Left lobe of liver (tissue), 2 donors: Measurements from ENCODE around the gene ACCS. TPM values are rescaled to one million over a fixed set of nuclear protein-coding genes. Genes with fewer than 3 reads are reported as not detected.

Experiments
- ATAC-seq: fragments of 200-7000 bp; cut with Tn5 transposase; one replicate; pipeline ENCODE4 v1.9.1; 2020; ENCODE audit warnings: mild to moderate bottlenecking, moderate library complexity
- DNase-seq: peaks from one replicate; pipeline ENCODE4 v3.0.0-alpha.2; 2020; ENCODE audit warnings: low spot score
- total RNA-seq: library from RNA; stranded (reverse); gene quantifications from one replicate; pipeline ENCODE4 v1.2.1, GENCODE V29; 2021
- donor health status: DM: no; HTN: no; CAD: no; lungs with moderate emphysema.
- donor health status: DM: no; HTN: yes; CAD: no.

Gene ACCS
- total RNA-seq, 1 donor from 2014 or later: 21.7 TPM

DNA sequence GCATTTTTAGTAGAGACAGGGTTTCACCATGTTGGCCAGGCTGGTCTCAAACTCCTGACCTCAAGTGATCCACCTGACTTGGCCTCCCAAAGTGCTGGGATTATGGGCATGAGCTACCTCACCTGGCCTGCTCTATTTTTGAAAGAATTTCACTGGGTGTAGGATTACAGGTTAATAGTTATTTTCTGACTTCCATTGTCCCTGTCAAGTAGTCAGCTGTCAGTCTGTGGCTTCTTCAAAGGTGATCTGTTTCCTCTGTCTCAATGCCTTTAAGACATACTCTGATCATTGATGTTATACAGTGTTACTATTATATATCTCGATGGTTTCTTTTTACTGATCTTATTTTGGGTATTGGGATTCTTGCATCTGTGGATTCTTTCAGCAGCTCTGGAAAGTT lies 19.3 kb downstream of the ACCS start:
- ATAC-seq (no peak), DNase-seq (no peak)

DNA sequence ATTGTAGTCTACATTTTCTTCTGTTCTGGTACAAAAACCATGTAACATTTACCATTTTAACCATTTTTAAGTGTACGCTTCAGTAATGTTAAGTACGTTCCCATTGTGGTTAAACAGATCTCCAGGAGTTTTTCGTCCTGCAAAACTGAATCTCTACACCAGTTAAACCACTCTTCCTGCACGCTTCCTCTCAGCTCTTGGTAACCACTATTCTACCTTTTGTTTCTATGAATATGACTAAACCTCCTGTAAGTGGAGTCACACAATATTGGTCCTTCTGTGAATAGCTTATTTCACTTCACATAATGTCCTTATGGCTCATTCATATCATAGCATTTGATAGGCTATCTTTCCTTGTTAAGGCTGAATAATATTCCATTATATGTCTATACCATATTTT lies 22.3 kb downstream of the ACCS start:
- no peak for ATAC-seq

DNA sequence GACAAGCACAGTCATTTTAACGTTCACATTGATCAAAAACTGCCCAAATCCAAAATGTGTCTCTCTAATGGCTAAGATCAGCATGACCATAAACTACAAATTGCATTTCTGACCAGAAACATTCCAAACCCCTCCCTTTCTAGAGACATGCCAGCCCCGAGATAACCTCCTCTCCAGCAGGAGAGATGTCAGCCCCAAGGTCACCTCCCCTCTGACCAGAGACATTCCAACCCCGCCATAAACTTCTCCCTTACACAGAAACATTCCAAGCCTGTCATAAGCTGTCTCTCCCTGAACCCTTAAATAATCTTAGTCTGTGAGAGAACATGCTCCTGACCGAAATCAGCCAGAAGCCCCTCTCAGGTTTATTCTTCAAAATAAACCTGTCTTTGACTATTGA lies 22.8 kb downstream of the ACCS start:
- DNase-seq (no peak), ATAC-seq (no peak)

More for the DNA sequence above, 22.3 kb downstream of the ACCS start:
- no peak for DNase-seq

DNA sequence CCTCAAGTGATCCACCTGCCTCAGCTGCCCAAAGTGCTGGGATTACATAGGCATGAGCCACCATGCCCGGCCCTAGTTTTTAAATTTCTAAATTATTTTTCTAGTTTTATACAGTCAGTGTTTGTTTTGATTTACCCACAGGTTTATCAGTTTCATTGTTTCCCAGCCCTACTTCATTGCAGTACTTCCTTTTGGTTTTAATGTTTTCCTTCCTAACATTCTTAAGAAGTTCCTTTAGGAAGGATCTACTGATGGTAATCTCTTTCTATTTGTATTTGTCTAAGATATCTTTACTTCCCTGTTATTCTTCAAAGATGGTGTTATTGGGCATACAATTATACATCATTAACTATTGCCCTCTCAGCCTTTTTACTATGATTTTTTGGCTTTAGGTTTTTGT lies 24.5 kb downstream of the ACCS start:
- DNase-seq: no peak
- ATAC-seq: no peak

DNA sequence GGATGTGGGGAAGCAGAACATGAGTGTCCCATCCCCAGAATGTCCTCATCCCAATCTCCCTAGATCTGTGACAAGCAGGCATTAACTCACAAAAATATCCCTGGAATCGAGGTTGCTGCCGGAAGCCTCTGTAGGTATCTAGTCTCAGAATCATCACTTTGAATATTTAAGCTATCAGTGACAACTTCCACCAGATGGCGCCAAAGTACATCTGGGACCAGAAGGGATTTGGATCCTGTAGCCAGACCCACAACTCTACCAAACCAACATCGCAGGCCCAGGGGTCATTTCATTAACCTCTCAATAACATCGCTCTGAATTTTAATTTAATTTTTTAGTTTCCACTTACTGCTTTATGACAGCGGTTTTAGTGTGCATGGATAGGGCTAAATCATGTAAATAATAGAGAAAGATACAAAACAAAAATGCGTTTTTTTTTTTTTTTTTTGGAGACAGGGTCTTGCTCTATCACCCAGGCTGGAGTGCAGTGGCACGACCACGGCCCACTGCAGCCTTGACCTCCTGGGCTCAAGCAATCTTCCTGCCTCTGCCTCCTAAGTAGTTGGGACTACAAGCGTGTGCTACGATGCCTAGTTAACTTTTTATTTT lies 28.3 kb downstream of the ACCS start:
- DNase-seq: peak; percentile 78
- peak; percentile 75 for ATAC-seq

GRCh38 chr11:44095506-44096359 lies 29.7 kb downstream of the ACCS start, which contains the start of gene EXT2:
TSS of gene EXT2 (plus strand) at chr11:44095678. CDS start at chr11:44107713, 12,035 bp downstream.
- ATAC-seq (peak; percentile 97), DNase-seq (peak; percentile 93)

GRCh38 chr11:44096360-44097185 lies 30.5 kb downstream of the ACCS start:
- ATAC-seq (peak; percentile 5), DNase-seq (no peak)

- DNase-seq (no peak), ATAC-seq (no peak)
Measured at GRCh38 chr11:44097821-44098220, 31.8 kb downstream of the ACCS start.

DNA sequence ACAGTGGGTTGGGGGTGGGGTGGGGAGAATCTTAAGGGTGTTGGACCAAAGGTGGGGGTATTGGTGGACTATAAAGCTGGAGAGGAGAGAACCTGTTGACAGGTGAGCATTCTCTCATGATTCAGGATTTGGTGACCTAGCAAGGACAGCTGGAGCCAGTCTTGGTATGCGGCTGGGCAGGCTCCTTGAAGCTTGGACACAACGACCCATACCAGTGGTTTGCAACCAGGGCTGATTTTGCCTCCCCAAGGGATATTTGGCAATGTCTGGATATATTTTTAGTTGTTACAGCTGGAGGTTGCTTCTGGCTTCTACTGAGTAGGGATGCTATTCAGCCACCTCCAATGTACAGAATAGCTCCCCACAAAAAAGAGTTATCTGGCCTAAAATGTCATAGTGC lies 35.0 kb downstream of the ACCS start:
- no peak for ATAC-seq

DNA sequence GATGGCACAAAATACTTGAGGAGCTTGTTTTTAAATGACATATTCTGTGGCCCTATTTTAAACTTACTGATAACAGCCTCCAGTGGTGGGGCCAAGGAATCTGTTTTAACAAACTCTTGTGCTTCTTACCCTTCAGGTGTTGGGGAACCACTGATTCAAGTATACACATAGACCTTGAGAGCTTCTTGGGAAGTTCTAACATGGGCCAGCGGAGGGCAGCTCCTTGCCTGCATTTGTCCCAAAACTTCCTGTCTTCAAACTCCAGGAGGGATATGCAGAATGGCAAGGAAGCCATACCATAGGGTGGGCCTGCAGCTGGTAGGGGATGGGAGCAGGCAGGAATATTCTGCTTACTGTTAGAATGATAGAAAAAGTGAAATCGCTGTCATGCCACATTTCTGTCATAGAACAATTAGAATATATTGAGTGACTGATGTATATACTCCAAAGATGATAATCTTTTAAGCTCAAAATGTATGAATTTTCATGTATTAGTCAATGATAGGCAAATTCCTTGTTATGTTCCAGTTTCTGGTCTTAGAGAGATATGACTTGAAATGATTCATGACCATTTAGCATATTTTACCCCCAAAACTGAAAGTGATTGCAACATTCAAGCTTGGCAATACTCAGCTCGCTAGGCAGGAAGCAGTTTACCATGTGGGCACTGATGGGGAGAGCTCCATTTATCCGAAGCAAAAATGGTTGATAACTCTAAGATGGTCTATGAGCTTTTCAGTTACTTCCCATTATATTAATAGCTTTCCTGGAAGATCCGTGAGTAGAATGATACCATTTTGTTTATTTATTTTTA lies 38.6 kb downstream of the ACCS start:
- ATAC-seq (no peak), DNase-seq (no peak)

More for the DNA sequence above, 35.0 kb downstream of the ACCS start:
- no peak for DNase-seq

DNA sequence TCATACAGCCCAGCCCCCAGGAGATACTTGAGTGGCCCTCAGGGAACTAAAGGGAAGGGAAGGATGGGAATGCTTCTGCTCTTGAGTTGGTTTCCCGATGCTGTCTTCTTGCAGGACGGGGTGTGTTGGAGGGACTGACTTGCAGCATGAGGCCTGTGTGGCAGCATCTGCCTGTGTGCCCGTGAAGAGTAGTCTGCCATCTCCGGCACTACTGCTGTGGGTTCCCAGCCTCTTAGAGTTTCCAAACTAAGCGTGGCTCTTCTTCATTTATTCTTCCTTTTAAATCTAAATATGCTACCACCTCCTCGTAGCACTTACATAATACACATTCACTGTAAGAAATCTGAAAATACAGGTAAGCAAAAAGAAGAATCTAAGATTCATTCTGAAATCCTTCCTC lies 42.2 kb downstream of the ACCS start:
- DNase-seq: no peak
- no peak for ATAC-seq

DNA sequence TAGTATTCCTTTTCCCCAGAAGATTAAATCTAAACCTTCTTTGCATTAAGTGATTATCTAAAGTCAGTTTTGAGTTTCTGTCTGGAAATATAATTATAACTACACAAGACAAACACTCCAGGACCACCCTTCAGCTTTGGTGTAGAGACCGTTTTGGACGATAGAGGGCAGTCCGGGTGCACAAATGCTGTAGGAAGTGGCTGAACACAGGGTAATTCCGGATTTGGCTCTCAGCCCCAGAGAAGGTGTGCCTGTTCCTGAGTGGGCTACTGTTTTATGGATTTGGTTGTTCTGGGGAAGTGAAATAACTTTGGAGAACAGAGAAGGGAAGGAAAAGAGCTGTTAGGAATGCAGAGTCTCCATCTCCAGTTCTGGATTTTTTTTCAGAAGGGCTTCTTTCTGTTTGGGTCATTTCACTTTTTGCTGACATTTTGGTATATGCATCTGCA lies 44.2 kb downstream of the ACCS start:
- peak; percentile 93 for ATAC-seq

DNA sequence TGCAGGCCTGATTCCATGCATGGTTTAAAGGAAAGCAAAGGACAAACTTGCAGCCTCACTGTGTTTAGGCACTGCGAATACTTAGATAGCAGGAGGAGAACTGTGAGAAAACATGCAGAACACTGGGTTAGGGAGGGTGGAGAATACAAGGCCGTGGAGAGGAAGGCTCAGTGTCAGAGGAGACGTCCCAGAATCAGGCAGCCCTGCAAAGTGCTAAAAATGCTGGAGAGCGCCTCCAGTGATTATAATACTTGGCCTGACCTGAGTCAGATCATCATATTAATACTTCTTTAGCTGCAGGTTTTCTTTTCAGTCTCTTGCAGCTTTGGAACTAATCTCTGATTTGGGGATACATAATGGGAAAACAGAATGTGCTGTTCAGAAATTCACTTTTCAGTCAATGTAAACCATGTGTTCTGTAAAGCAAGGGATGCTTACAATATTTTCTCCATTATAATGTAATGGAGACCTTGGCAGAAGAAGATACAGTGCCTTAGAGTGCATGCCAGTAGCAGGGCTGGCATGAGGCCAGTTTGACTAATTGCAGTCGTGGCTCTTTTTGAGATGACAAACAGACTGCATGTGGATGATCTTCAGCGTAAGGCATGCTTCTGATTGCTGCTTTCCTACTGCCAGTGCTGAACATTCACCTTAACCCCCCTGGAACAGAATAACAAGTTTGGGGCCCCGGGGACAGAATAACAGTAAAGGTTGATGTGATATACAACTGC lies 46.2 kb downstream of the ACCS start:
- DNase-seq: no peak
- no peak for ATAC-seq

More for the DNA sequence above, 44.2 kb downstream of the ACCS start:
- DNase-seq: peak; percentile 48

DNA sequence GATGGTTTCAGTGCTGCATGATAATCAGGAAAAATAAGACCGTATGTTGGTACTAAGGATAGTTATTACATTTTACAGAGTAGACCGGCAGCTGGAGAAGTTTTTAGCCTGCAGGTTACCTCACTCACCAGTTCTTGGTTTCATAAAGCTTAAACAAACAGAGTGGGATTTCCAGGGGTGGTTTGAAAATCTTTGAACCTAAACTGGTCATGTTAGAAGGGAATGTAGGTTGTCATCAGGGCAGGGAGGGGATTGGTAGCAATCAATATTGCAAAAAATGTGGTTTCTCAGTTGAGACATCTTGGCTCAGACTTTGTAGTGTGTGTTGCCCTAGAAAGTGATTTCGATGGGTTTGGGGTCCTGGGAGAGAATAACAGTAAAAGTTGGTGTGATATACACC lies 46.9 kb downstream of the ACCS start:
- ATAC-seq: no peak
- no peak for DNase-seq

- ATAC-seq (no peak), DNase-seq (no peak)
Measured at GRCh38 chr11:44113572-44113971, 47.5 kb downstream of the ACCS start.

DNA sequence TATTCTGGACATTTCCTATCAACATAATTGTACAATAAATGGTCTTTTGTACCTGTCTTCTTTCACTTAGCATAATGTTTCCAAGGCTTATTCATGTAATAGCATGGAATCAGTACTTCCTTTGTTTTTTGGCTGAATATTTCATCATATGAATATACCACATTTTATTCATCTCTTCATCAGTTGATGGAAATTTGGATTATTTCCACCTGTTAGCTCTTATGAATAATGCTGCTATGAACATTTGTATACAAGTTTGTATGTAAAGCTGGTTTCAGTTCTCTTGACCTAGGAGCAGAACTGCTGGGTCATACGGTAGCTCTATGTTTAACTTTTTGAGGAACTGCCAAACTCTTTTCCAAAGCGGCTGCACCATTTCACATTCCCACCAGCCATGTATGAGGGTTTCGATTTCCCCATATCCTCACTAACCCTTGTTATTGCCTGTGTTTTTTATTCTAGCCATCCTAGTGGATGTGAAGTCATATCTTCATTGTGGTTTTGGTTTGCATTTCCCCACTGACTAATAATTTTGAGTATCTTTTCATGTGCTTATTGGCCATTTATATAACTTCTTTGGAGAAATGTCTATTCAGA lies 50.3 kb downstream of the ACCS start:
- no peak for DNase-seq
- no peak for ATAC-seq

DNA sequence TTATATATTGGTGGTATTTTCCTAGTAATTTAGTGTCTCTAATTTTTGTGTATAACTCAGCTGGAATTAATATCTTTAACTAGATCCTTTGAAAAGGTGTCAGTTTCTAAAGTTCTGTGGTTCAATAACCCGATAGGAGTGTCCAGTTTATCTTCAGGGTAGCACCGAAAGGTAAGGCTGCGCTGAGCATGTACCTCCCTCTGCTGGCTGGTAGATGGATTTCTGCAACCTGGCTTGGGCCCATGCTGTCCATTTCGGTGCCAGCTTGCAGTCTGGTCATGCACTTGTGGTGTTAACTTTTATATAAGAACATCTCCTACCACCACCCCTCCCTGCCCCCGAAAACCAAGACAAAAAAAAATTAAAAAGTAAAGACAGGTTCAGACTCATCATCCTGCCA lies 54.1 kb downstream of the ACCS start:
- ATAC-seq (peak; percentile 97), DNase-seq (peak; percentile 57)

DNA sequence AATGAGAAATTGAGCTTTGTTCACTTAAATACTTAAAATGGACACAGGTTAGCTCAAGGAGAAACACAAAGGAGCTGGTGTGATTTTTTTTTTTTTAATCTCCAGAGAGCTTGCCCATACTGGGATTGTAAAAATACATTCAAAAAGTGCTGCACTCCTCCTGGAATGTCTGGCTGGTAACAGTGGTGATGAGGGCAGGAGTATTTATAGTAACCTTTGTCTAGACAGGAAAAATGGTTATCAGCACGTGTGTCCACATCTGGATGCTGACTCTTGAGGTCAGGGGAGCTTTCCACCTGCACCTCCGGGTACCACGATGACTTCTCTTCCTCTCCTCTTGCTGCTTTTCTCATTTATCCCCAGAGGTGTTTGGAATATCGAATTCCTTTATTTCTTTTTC lies 59.5 kb downstream of the ACCS start:
- ATAC-seq (no peak), DNase-seq (no peak)

GRCh38 chr11:44126304-44126703 lies 60.2 kb downstream of the ACCS start:
- DNase-seq: no peak
- no peak for ATAC-seq
